ENCODE results near the gene GCH1. TPM values are rescaled to one million over a fixed set of nuclear protein-coding genes. Genes with fewer than 3 reads are reported as not detected.

GCH1 gene
- total RNA-seq, 4 donors from 2014 or later: 24.3 to 43.4 (median 28.3) TPM

- Histone ChIP-seq H3K36me3 (no peaks in the 10 kb centered on the region), H3K4me1 (no peaks in the 10 kb centered on the region), H3K9me3 (no peaks in the 10 kb centered on the region), H3K4me3 (no peak overlapping the region), H3K27ac (no peak overlapping the region), H3K27me3 (no peaks in the 10 kb centered on the region)
- 53 to 70% methylated on average over 2 of the region's 2 CpGs for WGBS, 2 donors (ENCODE audit: low coverage in 1 of 2)
- intact Hi-C loops (cut with DNase I; ENCODE audit: low total_unique reads) (no loop called here), in situ Hi-C loops (cut with MboI; ENCODE audit: low pct_ligation_motif_present in 1 of 4, low pct_unique_long_range_greater_than_20kb in 1 of 4, low sequenced_read_pairs in 3 of 4) (no loop called here)
- no peak for DNase-seq
- TF ChIP-seq POLR2AphosphoS5 (IDR thresholded peaks at IDR 0.05): no peak
- TF ChIP-seq EP300 (IDR thresholded peaks at IDR 0.05; ENCODE audit: low read depth): no peak
- TF ChIP-seq CTCF (IDR thresholded peaks at IDR 0.05): no peak
- no peak for TF ChIP-seq POLR2A (IDR thresholded peaks at IDR 0.05)
Measured at GRCh38 chr14:54836231-54836630, 66.4 kb downstream of the GCH1 start.

GRCh38 chr14:54834727-54835126 lies 67.9 kb downstream of the GCH1 start:
- in situ Hi-C loops (cut with MboI; ENCODE audit: low pct_ligation_motif_present in 1 of 4, low pct_unique_long_range_greater_than_20kb in 1 of 4, low sequenced_read_pairs in 3 of 4): no loop called here
- H3K4me1 ChIP-seq: no peaks in the 10 kb centered on the region
- TF ChIP-seq EP300 (IDR thresholded peaks at IDR 0.05; ENCODE audit: low read depth) (no peak), CTCF (IDR thresholded peaks at IDR 0.05) (no peak), POLR2A (IDR thresholded peaks at IDR 0.05) (no peak), POLR2AphosphoS5 (IDR thresholded peaks at IDR 0.05) (no peak)

GRCh38 chr14:54834081-54834480 lies 68.5 kb downstream of the GCH1 start:
- no peaks in the 10 kb centered on the region for H3K4me1 ChIP-seq
- H3K27me3 ChIP-seq: no peaks in the 10 kb centered on the region
- no peak for DNase-seq
- in situ Hi-C loops (cut with MboI; ENCODE audit: low pct_ligation_motif_present in 1 of 4, low pct_unique_long_range_greater_than_20kb in 1 of 4, low sequenced_read_pairs in 3 of 4) (no loop called here), intact Hi-C loops (cut with DNase I; ENCODE audit: low total_unique reads) (no loop called here)
- H3K4me3 ChIP-seq: no peak overlapping the region
- H3K27ac ChIP-seq: no peak overlapping the region
- no peaks in the 10 kb centered on the region for H3K9me3 ChIP-seq
- TF ChIP-seq POLR2AphosphoS5 (IDR thresholded peaks at IDR 0.05) (no peak), CTCF (IDR thresholded peaks at IDR 0.05) (no peak), POLR2A (IDR thresholded peaks at IDR 0.05) (no peak), EP300 (IDR thresholded peaks at IDR 0.05; ENCODE audit: low read depth) (no peak)
- H3K36me3 ChIP-seq: no peaks in the 10 kb centered on the region

More at GRCh38 chr14:54834727-54835126, 67.9 kb downstream of the GCH1 start:
- 85 to 89% methylated on average over 4 to 6 of the region's 6 CpGs for WGBS, 2 donors (ENCODE audit: low coverage in 1 of 2)
- intact Hi-C loops (cut with DNase I; ENCODE audit: low total_unique reads): no loop called here
- H3K9me3 ChIP-seq: no peaks in the 10 kb centered on the region
- H3K27ac ChIP-seq: no peak overlapping the region
- no peak for DNase-seq
- H3K36me3 ChIP-seq: no peaks in the 10 kb centered on the region
- H3K4me3 ChIP-seq: no peak overlapping the region
- H3K27me3 ChIP-seq: no peaks in the 10 kb centered on the region

- no peak overlapping the region for H3K27ac ChIP-seq
- no peaks in the 10 kb centered on the region for H3K9me3 ChIP-seq
- no peak for TF ChIP-seq EP300 (IDR thresholded peaks at IDR 0.05; ENCODE audit: low read depth)
- no peak for TF ChIP-seq POLR2AphosphoS5 (IDR thresholded peaks at IDR 0.05)
- no peak for TF ChIP-seq POLR2A (IDR thresholded peaks at IDR 0.05)
- no peak for TF ChIP-seq CTCF (IDR thresholded peaks at IDR 0.05)
- no peaks in the 10 kb centered on the region for H3K27me3 ChIP-seq
- no peaks in the 10 kb centered on the region for H3K36me3 ChIP-seq
- DNase-seq: no peak
- no peak overlapping the region for H3K4me3 ChIP-seq
- in situ Hi-C loops (cut with MboI; ENCODE audit: low pct_ligation_motif_present in 1 of 4, low pct_unique_long_range_greater_than_20kb in 1 of 4, low sequenced_read_pairs in 3 of 4) (no loop called here), intact Hi-C loops (cut with DNase I; ENCODE audit: low total_unique reads) (no loop called here)
- H3K4me1 ChIP-seq: no peaks in the 10 kb centered on the region
- WGBS, 2 donors (ENCODE audit: low coverage in 1 of 2): 94 to 96% methylated on average over 4 of the region's 4 CpGs
Measured at GRCh38 chr14:54830650-54831049, 72.0 kb downstream of the GCH1 start.

Measured in transverse colon (tissue), 4 donors.